KMS-11 (cell line): Measurements from ENCODE around the gene ARHGAP5.

ENCODE experiments used
- H2AFZ ChIP-seq: fragments of 200-600 bp; sonication (generic); 2 replicates; pipeline ENCODE4 v1.6.1; 2016; ENCODE audit warnings: antibody characterized with exemption, mixed run types, low read depth
- H3K27ac ChIP-seq: fragments of 200-600 bp; sonication (generic); 2 replicates; pipeline ENCODE4 v1.6.1; 2016; ENCODE audit warnings: mild to moderate bottlenecking, mixed run types
- H3K27me3 ChIP-seq: fragments of 200-600 bp; sonication (generic); 2 replicates; pipeline ENCODE4 v1.6.1; 2017; ENCODE audit warnings: mild to moderate bottlenecking, low read depth, mixed run types, moderate library complexity; ENCODE audit not compliant: insufficient read depth
- H3K36me3 ChIP-seq: fragments of 200-600 bp; sonication (generic); 2 replicates; pipeline ENCODE4 v1.6.1; 2017; ENCODE audit warnings: mild to moderate bottlenecking, mixed run types; ENCODE audit not compliant: insufficient read depth
- H3K4me1 ChIP-seq: fragments of 200-600 bp; sonication (generic); 2 replicates; pipeline ENCODE4 v1.6.1; 2016; ENCODE audit warnings: mild to moderate bottlenecking, low read depth, mixed run types; ENCODE audit not compliant: poor library complexity, severe bottlenecking
- H3K4me2 ChIP-seq: fragments of 200-600 bp; sonication (generic); 2 replicates; pipeline ENCODE4 v1.7.0; 2016; ENCODE audit warnings: mild to moderate bottlenecking, mixed run types
- H3K4me3 ChIP-seq: fragments of 200-600 bp; sonication (generic); IDR thresholded peaks from 2 replicates; pipeline ENCODE4 v1.6.1; 2017; ENCODE audit warnings: low read depth, low read length, mixed read lengths; ENCODE audit not compliant: insufficient read depth
- H3K79me2 ChIP-seq: fragments of 200-600 bp; sonication (generic); 2 replicates; pipeline ENCODE4 v1.6.1; 2016; ENCODE audit warnings: low read depth, mixed run types; ENCODE audit not compliant: insufficient read depth
- H3K9ac ChIP-seq: fragments of 200-600 bp; sonication (generic); 2 replicates; pipeline ENCODE4 v1.6.1; 2016; ENCODE audit warnings: mild to moderate bottlenecking, mixed run types
- H4K20me1 ChIP-seq: fragments of 200-600 bp; sonication (generic); 2 replicates; pipeline ENCODE4 v1.6.1; 2016; ENCODE audit warnings: mild to moderate bottlenecking, mixed run types; ENCODE audit not compliant: insufficient read depth
- CTCF ChIP-seq: fragments of 200-600 bp; sonication (generic); conservative IDR thresholded peaks from 2 replicates; pipeline ENCODE4 v1.6.1; 2017; ENCODE audit warnings: low read depth, mild to moderate bottlenecking, antibody characterized with exemption, low read length, moderate library complexity, mixed read lengths

Gene ARHGAP5

GRCh38 chr14:32195636-32196035, 118.5 kb downstream of the ARHGAP5 start:
- no peak for TF ChIP-seq CTCF
- H3K36me3 ChIP-seq, result no peaks in the 10 kb centered on the region
- H2AFZ ChIP-seq, result no peak overlapping the region

DNA sequence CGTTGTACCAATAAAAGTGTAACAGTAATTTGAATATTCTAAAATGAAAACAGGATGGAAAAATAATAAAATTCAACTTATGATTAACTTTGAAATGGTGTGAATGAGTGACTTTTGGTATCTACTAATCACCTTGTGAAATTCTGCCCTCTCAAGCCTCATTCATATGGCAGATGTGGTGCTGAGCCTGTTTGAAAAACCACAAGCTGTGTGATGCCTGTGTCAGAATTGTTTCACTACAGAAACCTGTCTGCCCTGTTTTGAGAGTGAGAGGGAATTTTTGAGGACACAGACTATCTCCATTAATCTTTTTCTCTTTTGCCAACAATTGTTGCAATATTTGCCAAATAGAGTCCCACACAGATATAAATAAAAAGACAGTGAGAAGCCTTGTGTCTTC, 120.8 kb downstream of the ARHGAP5 start:
- H3K79me2 ChIP-seq, result no peaks in the 10 kb centered on the region
- no peaks in the 10 kb centered on the region for H3K27me3 ChIP-seq
- no peak overlapping the region for H3K9ac ChIP-seq
- H3K4me1 ChIP-seq, result peaks cover 35% of the 10 kb centered on the region
- no peaks in the 10 kb centered on the region for H3K36me3 ChIP-seq
- H3K27ac ChIP-seq, result peak overlapping the region; percentile 19; the same call in 1 of the 2 replicates
- no peaks in the 10 kb centered on the region for H4K20me1 ChIP-seq
- no peak for TF ChIP-seq CTCF
- H2AFZ ChIP-seq, result no peak overlapping the region
- no peak overlapping the region for H3K4me3 ChIP-seq
- H3K4me2 ChIP-seq, result peak overlapping the region; percentile 46

More at GRCh38 chr14:32195636-32196035, 118.5 kb downstream of the ARHGAP5 start:
- H3K4me2 ChIP-seq, result no peak overlapping the region
- H4K20me1 ChIP-seq, result no peaks in the 10 kb centered on the region
- H3K4me1 ChIP-seq, result peaks cover 35% of the 10 kb centered on the region
- H3K4me3 ChIP-seq, result no peak overlapping the region
- H3K27me3 ChIP-seq, result no peaks in the 10 kb centered on the region
- no peaks in the 10 kb centered on the region for H3K79me2 ChIP-seq
- H3K27ac ChIP-seq, result no peak overlapping the region
- H3K9ac ChIP-seq, result no peak overlapping the region

DNA sequence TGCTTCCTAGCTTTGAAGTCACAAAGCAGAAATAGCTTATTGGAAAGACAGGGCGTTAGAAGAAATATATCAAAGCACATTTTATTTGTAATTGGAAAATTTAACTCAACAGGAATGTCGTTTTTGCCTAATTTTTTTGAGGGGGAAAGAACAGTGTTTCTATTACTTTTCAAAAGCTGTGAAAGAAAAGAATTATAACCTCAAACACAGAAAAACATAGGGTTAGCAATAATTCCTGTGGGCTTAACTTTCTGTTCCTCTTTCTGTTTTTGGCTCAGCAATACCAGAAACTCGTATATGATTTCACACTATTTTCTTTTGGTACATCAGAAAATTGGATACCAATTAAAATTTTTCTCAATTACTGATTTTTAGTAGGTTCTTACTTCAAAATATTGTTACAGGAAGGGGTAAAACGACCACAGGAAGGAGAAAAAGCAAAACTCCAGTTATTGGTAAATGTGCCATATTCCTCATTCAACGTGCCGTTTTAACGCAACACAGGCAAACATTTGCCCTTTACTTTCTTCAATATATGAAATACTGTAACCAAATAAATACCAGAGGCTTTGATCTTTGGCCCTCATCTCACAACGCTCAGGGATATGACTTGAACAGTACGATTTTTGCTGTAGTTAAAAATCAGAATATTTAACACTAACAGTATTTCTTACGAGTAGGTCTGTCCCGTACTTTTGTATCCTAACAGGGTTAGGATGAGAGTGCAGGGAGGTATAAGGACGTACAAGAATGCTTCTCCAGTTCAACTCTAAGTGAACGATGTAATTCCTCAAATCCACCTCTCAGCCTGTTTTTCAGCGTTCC, 123.5 kb downstream of the ARHGAP5 start:
- no peaks in the 10 kb centered on the region for H3K79me2 ChIP-seq
- TF ChIP-seq CTCF, result no peak
- no peaks in the 10 kb centered on the region for H4K20me1 ChIP-seq
- H3K4me3 ChIP-seq, result no peak overlapping the region
- H2AFZ ChIP-seq, result peak overlapping the region; percentile 80; the same call in 1 of the 2 replicates
- no peaks in the 10 kb centered on the region for H3K36me3 ChIP-seq
- H3K4me1 ChIP-seq, result peaks cover 42% of the 10 kb centered on the region
- H3K27ac ChIP-seq, result peak overlapping the region; percentile 23; the same call in 1 of the 2 replicates
- H3K27me3 ChIP-seq, result no peaks in the 10 kb centered on the region
- peak overlapping the region; percentile 14; the same call in 1 of the 2 replicates for H3K9ac ChIP-seq
- H3K4me2 ChIP-seq, result peak overlapping the region; percentile 93

DNA sequence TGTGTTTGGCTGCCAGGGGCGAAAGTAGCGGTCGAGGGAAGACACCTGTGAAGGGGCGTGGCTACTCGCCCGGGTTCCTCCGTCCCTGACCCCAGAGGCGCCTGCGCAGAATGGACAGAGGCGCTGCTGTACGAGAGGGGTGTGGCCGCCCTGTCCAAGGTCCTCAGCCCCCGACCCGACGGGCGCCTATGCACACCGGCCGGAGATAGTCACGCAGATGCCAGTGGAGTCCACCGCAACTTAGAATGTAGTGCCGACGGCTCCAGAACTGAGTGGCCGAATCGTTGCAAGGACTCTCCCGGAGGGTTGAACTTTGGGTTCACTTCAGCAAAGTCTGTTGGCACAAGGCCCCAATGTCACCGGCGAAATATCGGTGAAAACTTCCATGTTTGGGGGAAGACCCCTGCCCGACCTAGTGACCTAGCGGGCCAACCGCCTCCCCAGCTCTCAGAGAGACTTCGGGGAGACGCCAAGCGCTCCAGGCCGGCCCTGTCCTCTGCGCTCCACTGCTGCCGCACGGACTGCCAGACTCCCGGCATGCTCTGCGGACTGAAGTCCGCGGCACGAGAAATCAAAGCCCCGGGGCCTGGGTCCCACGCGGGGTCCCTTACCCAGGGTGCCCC, 124.2 kb downstream of the ARHGAP5 start:
- H3K9ac ChIP-seq, result peak overlapping the region; percentile 92; the same call in 1 of the 2 replicates
- H3K4me1 ChIP-seq, result peaks cover 49% of the 10 kb centered on the region
- H3K4me2 ChIP-seq, result peak overlapping the region; percentile 93
- TF ChIP-seq CTCF, result no peak
- H3K27ac ChIP-seq, result peak overlapping the region; percentile 85
- H3K79me2 ChIP-seq, result no peaks in the 10 kb centered on the region
- H3K36me3 ChIP-seq, result no peaks in the 10 kb centered on the region
- H3K27me3 ChIP-seq, result no peaks in the 10 kb centered on the region
- peak overlapping the region; percentile 80 for H2AFZ ChIP-seq
- H3K4me3 ChIP-seq, result no peak overlapping the region
- H4K20me1 ChIP-seq, result no peaks in the 10 kb centered on the region
